Skeletal muscle satellite cell (primary cell): ENCODE results near the gene ZFPL1.

ENCODE experiments used
- H3K27me3 ChIP-seq: 2 replicates; pipeline ENCODE4 v1.7.0; 2013; ENCODE audit warnings: low read length; ENCODE audit not compliant: control insufficient read depth, insufficient read depth
- H3K36me3 ChIP-seq: 2 replicates; pipeline ENCODE4 v1.7.0; 2013; ENCODE audit warnings: mild to moderate bottlenecking, control low read depth, low read length; ENCODE audit not compliant: insufficient read depth
- H3K4me1 ChIP-seq: 2 replicates; pipeline ENCODE4 v1.7.0; 2013; ENCODE audit warnings: low read length; ENCODE audit not compliant: control insufficient read depth, insufficient read depth
- H3K4me2 ChIP-seq: 2 replicates; pipeline ENCODE4 v1.7.0; 2013; ENCODE audit warnings: mild to moderate bottlenecking, low read length
- H3K4me3 ChIP-seq: 2 replicates; pipeline ENCODE4 v1.7.0; 2013; ENCODE audit warnings: low read length
- H3K9ac ChIP-seq: 2 replicates; pipeline ENCODE4 v1.7.0; 2013; ENCODE audit warnings: mild to moderate bottlenecking, low read depth, low read length, moderate library complexity
- H3K9me3 ChIP-seq: replicated peaks from 2 replicates; pipeline ENCODE4 v1.7.0; 2013; ENCODE audit warnings: mild to moderate bottlenecking, control low read depth, low read length

ZFPL1 gene

DNA sequence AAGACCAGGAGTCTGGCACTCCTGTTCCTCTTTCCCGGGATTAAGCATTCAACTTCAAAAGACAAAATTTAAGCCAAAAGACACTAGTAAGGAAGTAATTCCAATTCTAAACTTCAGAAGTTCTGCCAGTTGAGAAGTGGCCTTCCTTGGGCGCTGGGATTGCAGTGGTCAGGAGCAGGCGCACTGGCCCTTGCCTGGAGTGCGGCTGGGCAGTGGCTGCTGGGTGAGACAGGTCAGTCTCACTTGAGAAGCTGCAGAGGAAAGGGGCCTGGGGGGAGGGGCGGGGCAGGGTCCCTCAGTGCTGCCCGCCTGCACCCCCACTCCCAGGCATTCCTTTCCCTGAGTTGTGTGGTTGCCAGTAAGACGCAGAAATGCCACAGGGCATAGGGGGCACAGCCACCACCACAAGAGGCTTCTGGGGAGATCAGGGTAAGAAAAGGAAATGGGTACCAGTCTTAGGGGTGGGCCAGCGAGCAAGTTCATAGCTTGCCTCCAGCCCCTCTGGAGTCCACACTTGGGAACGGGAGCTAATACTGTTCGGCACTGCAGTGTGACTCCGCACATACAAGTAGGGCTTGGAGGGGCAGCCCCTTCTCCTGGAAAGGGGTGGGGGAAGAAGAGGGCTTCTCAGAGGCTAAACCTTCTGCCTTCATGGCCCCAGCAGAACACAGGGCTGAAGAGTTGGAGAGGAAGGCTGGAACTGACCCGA, 43.6 kb downstream of the ZFPL1 start:
- no peak overlapping the region for H3K9ac ChIP-seq
- H3K4me2 ChIP-seq, result no peak overlapping the region
- no peak overlapping the region for H3K4me3 ChIP-seq
- H3K27me3 ChIP-seq, result no peaks in the 10 kb centered on the region
- H3K9me3 ChIP-seq, result no peaks in the 10 kb centered on the region
- peaks cover 76% of the 10 kb centered on the region for H3K36me3 ChIP-seq
- peaks cover 7% of the 10 kb centered on the region for H3K4me1 ChIP-seq

DNA sequence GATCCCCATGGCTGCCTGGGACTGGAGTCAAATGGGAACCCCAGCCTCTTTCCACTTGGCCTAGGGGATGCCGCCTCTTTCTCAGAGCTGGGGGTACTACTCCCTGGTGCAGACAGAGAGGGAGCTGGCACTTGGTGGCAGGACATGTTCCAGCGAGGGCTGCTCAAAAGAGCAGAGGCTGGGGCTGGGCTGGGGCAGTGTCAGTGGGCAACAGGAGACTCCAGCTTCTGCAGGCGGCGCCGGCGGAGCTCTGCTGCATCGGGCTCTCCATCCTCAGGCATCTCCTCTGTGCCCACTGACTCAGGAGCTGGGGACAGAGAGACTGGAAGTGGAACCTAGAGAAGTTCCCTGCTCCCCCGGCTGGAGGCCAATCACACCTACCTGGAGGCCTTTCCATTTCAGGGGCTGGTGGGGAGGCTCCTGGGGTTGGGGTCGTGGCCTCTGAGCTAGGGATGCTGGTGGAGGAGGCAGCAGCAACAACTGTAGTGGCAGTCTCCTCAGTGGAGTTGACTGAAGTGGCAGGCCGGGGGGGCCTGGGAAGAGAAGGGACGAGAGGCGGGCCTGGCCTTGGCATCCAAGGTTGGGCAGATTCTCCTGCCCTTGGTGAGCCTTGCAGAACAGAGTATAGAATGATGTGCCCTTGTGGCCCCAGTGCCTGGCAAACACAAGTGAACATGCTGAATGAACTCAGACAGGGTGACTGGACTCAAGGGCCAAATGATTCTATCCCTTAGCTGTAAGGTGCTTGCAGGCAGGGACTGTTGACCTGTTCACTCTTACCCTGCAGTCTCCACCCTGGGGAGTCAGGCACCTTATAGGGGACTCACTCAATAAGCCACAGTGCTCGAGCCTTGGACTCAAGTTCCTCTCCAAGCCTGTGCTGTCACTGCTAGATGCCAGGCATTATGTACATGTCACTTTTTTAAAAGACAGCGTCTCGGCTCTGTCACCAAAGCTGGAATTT, 44.4 kb downstream of the ZFPL1 start:
- Histone ChIP-seq H3K4me2 (no peak overlapping the region), H3K36me3 (peaks cover 83% of the 10 kb centered on the region), H3K27me3 (no peaks in the 10 kb centered on the region), H3K9ac (no peak overlapping the region), H3K4me1 (peaks cover 10% of the 10 kb centered on the region), H3K4me3 (no peak overlapping the region), H3K9me3 (no peaks in the 10 kb centered on the region)

DNA sequence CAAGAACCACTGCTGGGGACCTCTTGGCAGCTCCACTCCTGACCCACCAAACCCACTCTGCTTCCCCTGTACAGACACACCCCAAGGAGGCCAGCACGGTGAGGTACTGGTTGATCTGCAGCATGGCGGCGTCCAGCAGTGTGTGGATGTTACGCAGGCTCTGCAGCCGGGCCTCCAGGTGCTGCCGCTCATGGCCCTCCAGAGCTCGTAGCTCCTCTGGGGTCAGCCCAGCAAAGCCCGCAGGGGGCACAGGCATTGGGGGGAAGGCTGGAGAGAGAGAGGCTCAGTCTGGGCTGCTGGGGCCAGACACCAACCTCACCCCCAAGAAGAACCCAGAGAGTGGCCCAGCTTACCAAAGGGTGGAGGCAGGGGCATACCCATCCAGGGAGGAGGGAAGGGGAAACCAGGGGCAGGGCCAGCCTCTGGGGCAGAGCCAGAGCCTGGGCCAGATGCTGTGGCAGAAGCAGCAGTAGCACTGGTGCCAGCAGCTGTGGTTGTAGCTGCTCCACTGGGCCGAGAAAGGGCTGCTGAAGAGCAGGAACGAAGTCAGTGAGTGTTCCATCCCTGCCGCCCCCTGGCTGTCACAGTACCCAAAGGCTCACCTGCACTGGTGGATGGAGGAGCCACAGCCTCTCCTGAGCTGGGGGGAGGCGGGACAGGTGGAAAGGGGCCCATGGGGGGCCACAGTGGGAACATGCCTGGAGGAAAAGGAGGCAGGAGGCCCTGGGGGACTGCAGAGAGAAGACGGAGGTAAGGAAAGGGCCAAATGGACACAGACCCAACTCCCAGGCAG, 45.8 kb downstream of the ZFPL1 start:
- H3K36me3 ChIP-seq, result peaks cover 79% of the 10 kb centered on the region
- no peak overlapping the region for H3K4me2 ChIP-seq
- no peaks in the 10 kb centered on the region for H3K27me3 ChIP-seq
- H3K4me1 ChIP-seq, result peaks cover 11% of the 10 kb centered on the region
- no peaks in the 10 kb centered on the region for H3K9me3 ChIP-seq
- no peak overlapping the region for H3K9ac ChIP-seq
- no peak overlapping the region for H3K4me3 ChIP-seq

DNA sequence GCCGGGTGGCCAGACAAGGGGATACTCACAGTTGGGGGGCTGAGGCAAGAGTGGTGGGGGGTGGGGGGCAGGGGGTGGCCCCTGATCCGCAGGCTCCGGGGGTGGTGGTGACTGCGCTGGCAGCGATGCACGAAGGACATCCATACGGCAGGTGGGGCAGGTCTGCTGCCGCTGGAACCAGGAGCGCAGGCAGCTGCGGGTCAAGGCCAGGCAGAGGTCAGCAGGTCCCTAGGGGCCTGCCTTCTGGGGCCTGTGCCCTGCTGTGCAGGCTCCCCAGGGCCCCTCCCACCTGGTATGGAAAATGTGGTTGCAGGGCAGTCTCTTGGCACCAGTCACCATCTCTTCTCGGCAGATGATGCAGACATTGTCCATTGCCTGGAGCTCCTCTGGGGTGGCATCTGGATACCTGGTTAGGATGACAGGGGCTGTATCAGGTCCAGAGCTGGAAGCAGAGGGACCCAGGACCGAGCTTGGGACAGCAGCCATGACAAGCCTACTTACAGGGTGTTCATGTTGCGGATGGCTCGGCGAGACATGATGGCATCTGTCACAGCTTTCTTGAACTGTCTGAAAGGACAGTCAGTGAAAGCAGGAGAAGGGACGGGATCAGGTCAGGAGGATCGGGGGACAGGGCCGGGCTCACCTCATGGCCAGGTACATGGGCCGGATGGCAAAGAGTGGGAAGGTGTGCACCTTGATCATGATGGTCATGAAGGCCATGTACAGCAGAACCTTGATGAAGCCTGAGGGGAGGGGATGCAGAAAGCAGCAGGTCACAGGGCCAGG, 46.8 kb downstream of the ZFPL1 start:
- Histone ChIP-seq H3K36me3 (peaks cover 70% of the 10 kb centered on the region), H3K9ac (no peak overlapping the region)

DNA sequence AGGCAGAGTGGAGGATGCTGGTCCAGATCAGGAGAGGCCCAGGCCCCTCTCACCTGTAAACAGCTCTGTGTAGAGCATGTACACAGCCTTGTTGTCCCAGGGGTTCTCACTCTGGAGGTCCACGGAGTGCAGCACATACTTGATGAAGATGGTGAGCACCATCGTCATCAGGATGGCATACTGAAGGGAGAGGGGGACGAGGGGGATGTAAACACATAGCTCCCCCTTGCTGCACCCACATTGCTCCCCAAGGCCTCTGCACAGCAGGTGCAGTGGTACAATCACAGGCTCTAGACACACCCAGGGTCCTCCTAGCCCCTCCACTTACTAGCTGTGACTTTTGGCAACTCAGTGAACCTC, 47.4 kb downstream of the ZFPL1 start:
- no peak overlapping the region for H3K9ac ChIP-seq
- H3K4me1 ChIP-seq, result peaks cover 16% of the 10 kb centered on the region
- H3K4me2 ChIP-seq, result no peak overlapping the region
- peaks cover 65% of the 10 kb centered on the region for H3K36me3 ChIP-seq
- H3K4me3 ChIP-seq, result no peak overlapping the region
- H3K9me3 ChIP-seq, result no peaks in the 10 kb centered on the region
- no peaks in the 10 kb centered on the region for H3K27me3 ChIP-seq

More for the DNA sequence above, 46.8 kb downstream of the ZFPL1 start:
- H3K27me3 ChIP-seq, result no peaks in the 10 kb centered on the region
- H3K9me3 ChIP-seq, result no peaks in the 10 kb centered on the region
- peaks cover 16% of the 10 kb centered on the region for H3K4me1 ChIP-seq
- no peak overlapping the region for H3K4me2 ChIP-seq
- H3K4me3 ChIP-seq, result no peak overlapping the region

DNA sequence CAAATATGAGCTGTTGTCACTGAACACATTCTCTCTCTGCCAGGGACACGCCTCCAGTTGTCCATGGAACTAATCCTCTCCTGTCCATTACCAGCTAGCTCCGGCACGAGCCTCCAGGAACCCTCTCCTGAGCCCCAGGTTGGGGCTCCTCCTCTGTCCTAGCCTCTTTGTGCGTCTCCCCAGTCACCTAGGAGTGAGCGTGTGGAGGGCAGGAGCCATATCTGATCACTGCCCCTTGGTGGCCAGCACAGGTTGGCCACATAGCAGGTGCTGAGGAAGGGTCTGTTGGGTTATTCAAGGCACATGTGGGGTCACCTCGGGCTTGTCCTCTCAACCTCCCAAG, 47.8 kb downstream of the ZFPL1 start:
- peaks cover 16% of the 10 kb centered on the region for H3K4me1 ChIP-seq
- H3K9me3 ChIP-seq, result no peaks in the 10 kb centered on the region
- H3K36me3 ChIP-seq, result peaks cover 61% of the 10 kb centered on the region
- no peaks in the 10 kb centered on the region for H3K27me3 ChIP-seq
- H3K9ac ChIP-seq, result no peak overlapping the region
- no peak overlapping the region for H3K4me2 ChIP-seq
- H3K4me3 ChIP-seq, result no peak overlapping the region

DNA sequence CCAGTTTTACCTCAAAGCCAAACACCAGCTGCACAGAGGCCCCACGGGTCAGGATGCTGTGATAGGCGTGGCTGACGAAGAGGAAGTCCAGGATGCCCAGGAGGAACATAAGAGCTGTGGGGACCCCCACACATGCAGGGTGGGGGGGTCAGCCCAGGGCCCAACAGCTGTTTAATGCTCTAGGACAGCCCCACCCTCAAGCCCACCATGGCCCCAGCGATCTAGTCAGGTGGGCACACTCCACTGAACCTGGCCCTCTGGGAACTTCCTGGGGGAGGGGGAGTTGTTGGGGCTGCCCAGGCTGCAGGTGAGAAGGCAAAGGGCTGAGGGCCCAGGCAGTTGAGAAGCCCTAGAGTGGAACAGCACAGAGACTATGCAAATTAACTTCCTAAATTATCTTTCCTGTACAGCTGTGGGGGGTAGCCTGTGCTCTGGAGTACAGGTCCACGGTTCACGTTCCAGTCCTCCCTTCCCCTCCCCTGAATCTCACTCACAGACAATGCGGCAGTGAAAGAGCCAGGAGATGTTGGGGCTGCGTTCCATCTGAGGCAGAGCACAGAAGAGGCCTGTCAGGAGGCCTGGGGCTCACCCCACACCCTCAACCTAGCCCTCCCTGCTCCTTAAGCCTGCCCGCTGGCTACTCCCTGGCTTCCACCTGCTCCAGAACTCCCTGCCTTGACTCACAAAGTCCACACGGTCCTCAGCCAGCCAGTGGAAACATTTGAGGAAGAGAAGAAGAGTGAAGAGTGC, 48.4 kb downstream of the ZFPL1 start:
- no peak overlapping the region for H3K9ac ChIP-seq
- H3K36me3 ChIP-seq, result peaks cover 55% of the 10 kb centered on the region
- peak overlapping the region; percentile 96 for H3K4me3 ChIP-seq

DNA sequence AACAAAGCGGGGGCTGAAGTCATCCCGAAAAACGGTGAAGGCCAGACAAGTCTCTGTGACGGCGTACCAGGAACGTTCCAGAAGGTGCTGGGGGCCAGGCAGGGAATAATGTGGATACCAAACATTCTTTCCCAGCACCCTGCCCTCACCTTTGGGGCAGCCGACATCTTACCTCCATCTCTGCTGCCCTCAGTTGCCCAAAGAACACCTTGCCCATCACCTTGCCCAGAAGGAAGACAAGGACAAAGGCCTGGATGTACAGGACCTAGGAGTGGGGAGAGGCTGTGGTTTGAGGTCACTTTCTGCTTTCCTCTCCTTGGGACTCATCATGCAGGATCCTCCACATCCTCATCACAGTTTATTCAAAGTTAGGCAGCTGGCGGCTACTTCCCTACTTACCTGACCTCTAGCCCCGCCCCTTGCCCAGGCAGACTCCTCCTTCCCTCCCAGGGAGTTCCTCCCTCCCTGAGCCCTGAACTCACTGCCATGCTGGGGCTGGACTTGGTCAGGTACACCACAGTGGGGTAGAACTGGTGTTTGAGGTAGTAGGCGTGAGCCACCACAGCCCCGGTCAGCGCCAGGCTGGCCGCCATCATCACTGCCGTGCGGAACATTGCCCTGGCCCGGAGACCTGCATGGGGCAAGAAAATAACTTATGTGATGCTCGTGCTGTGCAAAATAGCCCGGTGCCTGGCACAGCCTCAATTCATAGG, 49.1 kb downstream of the ZFPL1 start:
- Histone ChIP-seq H3K4me3 (peak overlapping the region; percentile 96), H3K9me3 (no peaks in the 10 kb centered on the region), H3K27me3 (no peaks in the 10 kb centered on the region), H3K36me3 (peaks cover 49% of the 10 kb centered on the region), H3K9ac (peak overlapping the region; percentile 98), H3K4me1 (peaks cover 16% of the 10 kb centered on the region), H3K4me2 (peak overlapping the region; percentile 91)

More for the DNA sequence above, 48.4 kb downstream of the ZFPL1 start:
- Histone ChIP-seq H3K4me2 (peak overlapping the region; percentile 91), H3K27me3 (no peaks in the 10 kb centered on the region), H3K9me3 (no peaks in the 10 kb centered on the region), H3K4me1 (peaks cover 16% of the 10 kb centered on the region)

DNA sequence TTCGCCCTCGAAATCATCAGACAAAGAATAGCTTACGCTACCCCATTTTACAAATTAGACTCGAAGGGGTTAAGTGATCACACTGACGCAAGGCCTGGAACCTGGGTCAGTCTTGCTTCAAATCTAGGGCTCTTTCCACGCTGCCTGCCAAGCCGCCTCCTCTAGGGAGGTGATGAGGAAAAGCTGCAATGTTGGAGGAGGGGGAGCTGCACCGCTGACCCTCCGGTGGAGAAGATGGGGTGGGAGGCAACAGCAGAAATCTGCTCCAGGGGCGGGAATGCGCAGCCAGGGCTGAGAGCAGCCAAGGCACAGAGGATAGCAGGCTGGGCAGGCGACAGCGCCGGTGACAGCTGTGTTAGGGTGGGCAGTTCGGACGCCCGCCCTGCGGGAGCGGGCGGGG, 49.7 kb downstream of the ZFPL1 start:
- H3K36me3 ChIP-seq, result peaks cover 44% of the 10 kb centered on the region
- H3K4me2 ChIP-seq, result peak overlapping the region; percentile 91
- H3K4me1 ChIP-seq, result peaks cover 16% of the 10 kb centered on the region
- H3K27me3 ChIP-seq, result no peaks in the 10 kb centered on the region
- peak overlapping the region; percentile 98 for H3K9ac ChIP-seq
- no peaks in the 10 kb centered on the region for H3K9me3 ChIP-seq
- H3K4me3 ChIP-seq, result peak overlapping the region; percentile 96
